HCT116 (cell line): ENCODE measurements around the gene HIP1.

Source experiments
- CTCF ChIP-seq, 3 experiments: fragments of 200-600 bp in 1 of 3; sonication (generic) in 1 of 3; IDR thresholded peaks in 2 of 3; conservative IDR thresholded peaks in 1 of 3; 2 replicates each; pipeline ENCODE4 v1.5.1; 2012 to 2017; ENCODE audit warnings: low read depth in 2 of 3, low read length in 2 of 3, antibody characterized with exemption in 1 of 3, borderline replicate concordance in 1 of 3, control low read depth in 1 of 3, mild to moderate bottlenecking in 1 of 3, mixed read lengths in 1 of 3, mixed run types in 1 of 3, moderate library complexity in 1 of 3; ENCODE audit not compliant: insufficient read depth in 1 of 3
- MAX ChIP-seq: IDR thresholded peaks from 2 replicates; pipeline ENCODE4 v1.6.1; 2012
- ZBTB33 ChIP-seq: IDR thresholded peaks from 2 replicates; pipeline ENCODE4 v1.6.1; 2011; ENCODE audit warnings: mild to moderate bottlenecking, low read length, moderate library complexity; ENCODE audit not compliant: insufficient replicate concordance; ENCODE audit errors: extremely low read depth

GRCh38 chr7:75686551-75686950 is 52.2 kb downstream of the HIP1 start:
- no peak for TF ChIP-seq CTCF (IDR thresholded peaks at IDR 0.05 in 2 of 3, conservative IDR thresholded peaks at IDR 0.05 in 1 of 3; ENCODE audit: borderline replicate concordance in 1 of 3, insufficient read depth in 1 of 3, low read depth in 2 of 3, low read length in 2 of 3)
- TF ChIP-seq ZBTB33: no peak
- no peak for TF ChIP-seq MAX
